GM12878 (cell line): ENCODE data around the gene CTNNA3. TPM values are rescaled to one million over a fixed set of nuclear protein-coding genes. Genes with fewer than 3 reads are reported as not detected.

Experiments used
- ATAC-seq: fragments of 200-7000 bp; cut with Tn5 transposase; 3 replicates; pipeline ENCODE4 v1.9.1; 2020; ENCODE audit warnings: mild to moderate bottlenecking, moderate library complexity
- BruUV-seq: library from RNA; stranded (reverse); fragments of 400-500 nt; replicated peaks from 2 replicates; lab custom pipeline; 2021; lab: Mats Ljungman, UMichigan
- CTCF ChIA-PET: fragments of 300-600 bp; sonication (Branson Sonifier 250); formaldehyde crosslinking; extraction: SDS; loops from one replicate; lab custom pipeline; 2021; ENCODE audit warnings: inconsistent platforms; lab: Yijun Ruan, JAX
- POLR2A ChIA-PET: fragments of 350-600 bp; formaldehyde crosslinking; extraction: SDS; loops from one replicate; lab custom pipeline; 2021; ENCODE audit warnings: inconsistent platforms; lab: Charles Lee
- RAD21 ChIA-PET: fragments of 300-600 bp; sonication (Branson Sonifier 250); formaldehyde crosslinking; loops from one replicate; lab custom pipeline; 2023; ENCODE audit warnings: antibody characterized with exemption; ENCODE audit not compliant: unreplicated experiment; lab: Charles Lee
- SMC1A ChIA-PET: fragments of 300-600 bp; sonication (Branson Sonifier 250); formaldehyde crosslinking; loops from one replicate; lab custom pipeline; 2023; ENCODE audit not compliant: unreplicated experiment, uncharacterized antibody; lab: Charles Lee
- DNase-seq: peaks from one replicate; pipeline ENCODE4 v3.0.0-alpha.2; 2011; ENCODE audit warnings: low read depth, low spot score
- FAIRE-seq: peaks from 3 replicates; lab custom pipeline; 2011; peaks lifted over from hg19 to GRCh38; lab: Jason Lieb, UNC
- H2AFZ ChIP-seq: 2 replicates; pipeline ENCODE4 v1.6.0; 2011; ENCODE audit warnings: low read depth, low read length, control low read depth; ENCODE audit not compliant: control insufficient read depth
- H3K27ac ChIP-seq: 2 replicates; pipeline ENCODE4 v1.5.1; 2011; ENCODE audit warnings: control low read depth; ENCODE audit not compliant: control insufficient read depth, insufficient read depth
- H3K27me3 ChIP-seq, 2 experiments: replicated peaks in 1 of 2; 2 replicates each; pipeline versions ENCODE4 v1.6.0 to v1.6.1; 2011; ENCODE audit warnings: low read length in 1 of 2; ENCODE audit not compliant: control insufficient read depth in 2 of 2, insufficient read depth in 2 of 2
- H3K36me3 ChIP-seq, 2 experiments: 2 replicates each; pipeline ENCODE4 v1.5.1; 2011; ENCODE audit warnings: low read length in 1 of 2; ENCODE audit not compliant: control insufficient read depth in 2 of 2, insufficient read depth in 2 of 2
- H3K4me1 ChIP-seq: 2 replicates; pipeline ENCODE4 v1.6.1; 2011; ENCODE audit warnings: mild to moderate bottlenecking, low read length, moderate library complexity, mixed read lengths; ENCODE audit not compliant: control insufficient read depth, insufficient read depth
- H3K4me2 ChIP-seq: 2 replicates; pipeline ENCODE4 v1.6.0; 2011; ENCODE audit warnings: control low read depth; ENCODE audit not compliant: control insufficient read depth, insufficient read depth
- H3K4me3 ChIP-seq: fragments of 200-600 bp; sonication (generic); 2 replicates; pipeline ENCODE4 v1.5.1; 2016
- H3K79me2 ChIP-seq: 2 replicates; pipeline ENCODE4 v1.6.0; 2011; ENCODE audit warnings: low read length; ENCODE audit not compliant: control insufficient read depth, insufficient read depth
- H3K9ac ChIP-seq: 2 replicates; pipeline ENCODE4 v1.8.0; 2011; ENCODE audit warnings: low read length, control low read depth, mixed read lengths; ENCODE audit not compliant: control insufficient read depth, insufficient read depth
- H3K9me3 ChIP-seq: replicated peaks from 3 replicates; pipeline ENCODE4 v1.5.1; 2011; ENCODE audit warnings: mild to moderate bottlenecking, low read length; ENCODE audit not compliant: control insufficient read depth, insufficient read depth
- H4K20me1 ChIP-seq: 2 replicates; pipeline ENCODE4 v1.6.0; 2011; ENCODE audit not compliant: control insufficient read depth, insufficient read depth
- BMI1 ChIP-seq: fragments of 450-650 bp; IDR thresholded peaks from 2 replicates; pipeline ENCODE4 v1.6.1; 2016; ENCODE audit warnings: mild to moderate bottlenecking, moderate library complexity, borderline replicate concordance
- CTCF ChIP-seq, 3 experiments: IDR thresholded peaks in 2 of 3; conservative IDR thresholded peaks in 1 of 3; 2 replicates each; pipeline ENCODE4 v1.5.1; 2011; ENCODE audit warnings: low read depth in 3 of 3, low read length in 3 of 3, mild to moderate bottlenecking in 3 of 3, control low read depth in 2 of 3, moderate library complexity in 2 of 3, inconsistent platforms in 1 of 3, mixed read lengths in 1 of 3; ENCODE audit not compliant: control insufficient read depth in 2 of 3, insufficient read depth in 1 of 3; ENCODE audit errors: extremely low read depth in 1 of 3
- HDAC2 ChIP-seq: fragments of 200-600 bp; sonication (generic); IDR thresholded peaks from 2 replicates; pipeline ENCODE4 v1.6.1; 2017
- MEF2B ChIP-seq: fragments of 450-650 bp; IDR thresholded peaks from 2 replicates; pipeline ENCODE4 v1.6.1; 2018; ENCODE audit warnings: mild to moderate bottlenecking, moderate library complexity; ENCODE audit not compliant: partially characterized antibody, poor library complexity, severe bottlenecking
- NR2C2 ChIP-seq: IDR thresholded peaks from 2 replicates; pipeline ENCODE4 v1.6.1; 2011; ENCODE audit warnings: borderline replicate concordance, low read depth; ENCODE audit not compliant: control insufficient read depth, insufficient read length
- SREBF1 ChIP-seq: IDR thresholded peaks from 2 replicates; pipeline ENCODE4 v1.6.1; 2012; ENCODE audit warnings: mild to moderate bottlenecking, low read length
- ZBTB33 ChIP-seq: fragments of 450-650 bp; IDR thresholded peaks from 2 replicates; pipeline ENCODE4 v1.6.1; 2017; ENCODE audit warnings: mild to moderate bottlenecking
- ZNF384 ChIP-seq: IDR thresholded peaks from 2 replicates; pipeline ENCODE4 v1.6.1; 2012; ENCODE audit warnings: low read depth, mild to moderate bottlenecking, low read length, improper control_type of control experiment, borderline replicate concordance
- WGBS: methylation state at CpG from one replicate; pipeline ENCODE4 v1.1.6; 2016; ENCODE audit warnings: low lambda C conversion rate; ENCODE audit not compliant: insufficient replicate concordance, insufficient coverage; ENCODE audit errors: missing lambda C conversion rate; 5-methylcytosine and 5-hydroxymethylcytosine counted together
- in situ Hi-C: fragments of 300-500 bp; cut with MboI; formaldehyde crosslinking; loops from 9 replicates; pipeline ENCODE4 v1.14.3; 2018; ENCODE audit warnings: mixed read lengths
- intact Hi-C: fragments of 100-400 bp; cut with micrococcal nuclease; formaldehyde crosslinking; loops from one replicate; pipeline ENCODE4 v1.14.2; 2022; ENCODE audit not compliant: unreplicated experiment
- polyA plus RNA-seq, 11 experiments: library from polyadenylated mRNA; depleted of rRNA in 4 of 11; unstranded in 6 of 11; stranded (reverse) in 5 of 11; fragments of >200 nt; fragmentation: Nextera tagmentation in 4 of 11; fragmentation: Illumina TruSeq in 1 of 11; extraction: Ambion mirVana in 4 of 11; extraction: Trizol in 1 of 11; gene quantifications; 1 replicate in 1 of 11; 2 replicates in 10 of 11; pipeline versions ENCODE4 v1.2.1 to v1.2.3, GENCODE V29; 2011 to 2016; ENCODE audit warnings: inconsistent platforms in 2 of 11, missing spikeins in 2 of 11, low read depth in 1 of 11
- total RNA-seq, 4 experiments: library from RNA; depleted of rRNA in 3 of 4; stranded (reverse); fragments of >200 nt in 3 of 4; fragmentation: Illumina TruSeq in 1 of 4; extraction: Trizol in 1 of 4; gene quantifications; 2 replicates each; pipeline versions ENCODE4 v1.2.1 to v1.2.3, GENCODE V29; 2013 to 2021

CTNNA3 gene
- total and polyA plus RNA-seq, 10 of the 15 experiments (the other 5 are each of a cell fraction or from before 2014, with no cell fraction given), result under 0.01 to 4.5 (median 0.22) TPM; not detected in 2

- Histone ChIP-seq H3K4me2 (no peak overlapping the region), H3K36me3 (no peaks in the 10 kb centered on the region), H3K27ac (no peak overlapping the region), H3K4me3 (no peak overlapping the region), H3K9me3 (no peaks in the 10 kb centered on the region), H3K4me1 (no peaks in the 10 kb centered on the region), H3K79me2 (no peaks in the 10 kb centered on the region), H4K20me1 (no peaks in the 10 kb centered on the region), H3K9ac (no peak overlapping the region), H2AFZ (no peak overlapping the region), H3K27me3 (no peaks in the 10 kb centered on the region)
- WGBS, result 0% methylated on average over 1 of the region's 1 CpG
- POLR2A ChIA-PET, result no interaction called here
- in situ Hi-C loops (no loop called here), intact Hi-C loops (no loop called here)
- FAIRE-seq, result no peak
- no peak for DNase-seq
- SMC1A ChIA-PET, result no interaction called here
- no TSS peak for BruUV-seq
- no peak for ATAC-seq
- TF ChIP-seq SREBF1, result no peak
- TF ChIP-seq MEF2B, result no peak
- TF ChIP-seq CTCF (IDR thresholded peaks at IDR 0.05 in 2 of 3, conservative IDR thresholded peaks at IDR 0.05 in 1 of 3; ENCODE audit: control insufficient read depth in 2 of 3, extremely low read depth in 1 of 3, insufficient read depth in 1 of 3, low read depth in 3 of 3, low read length in 3 of 3), result no peak
- TF ChIP-seq ZBTB33, result no peak
- no peak for TF ChIP-seq HDAC2
- TF ChIP-seq NR2C2, result no peak
- TF ChIP-seq ZNF384, result no peak
- no peak for TF ChIP-seq BMI1
- CTCF ChIA-PET, result no interaction called here
- RAD21 ChIA-PET, result no interaction called here
Observed at GRCh38 chr10:66440568-66440967, 1255.4 kb downstream of the CTNNA3 start.
